Stimulated activated CD4-positive, alpha-beta T cell treated with anti-CD3 and anti-CD28 coated beads, Interleukin-2, amount 100 ng/mL, for 4 hours (primary cell): ENCODE data around the gene CIAPIN1.

Source experiments
- DNase-seq: peaks from one replicate; pipeline ENCODE4 v3.0.0-alpha.2; 2020; ENCODE audit warnings: low read depth

Gene CIAPIN1

DNA sequence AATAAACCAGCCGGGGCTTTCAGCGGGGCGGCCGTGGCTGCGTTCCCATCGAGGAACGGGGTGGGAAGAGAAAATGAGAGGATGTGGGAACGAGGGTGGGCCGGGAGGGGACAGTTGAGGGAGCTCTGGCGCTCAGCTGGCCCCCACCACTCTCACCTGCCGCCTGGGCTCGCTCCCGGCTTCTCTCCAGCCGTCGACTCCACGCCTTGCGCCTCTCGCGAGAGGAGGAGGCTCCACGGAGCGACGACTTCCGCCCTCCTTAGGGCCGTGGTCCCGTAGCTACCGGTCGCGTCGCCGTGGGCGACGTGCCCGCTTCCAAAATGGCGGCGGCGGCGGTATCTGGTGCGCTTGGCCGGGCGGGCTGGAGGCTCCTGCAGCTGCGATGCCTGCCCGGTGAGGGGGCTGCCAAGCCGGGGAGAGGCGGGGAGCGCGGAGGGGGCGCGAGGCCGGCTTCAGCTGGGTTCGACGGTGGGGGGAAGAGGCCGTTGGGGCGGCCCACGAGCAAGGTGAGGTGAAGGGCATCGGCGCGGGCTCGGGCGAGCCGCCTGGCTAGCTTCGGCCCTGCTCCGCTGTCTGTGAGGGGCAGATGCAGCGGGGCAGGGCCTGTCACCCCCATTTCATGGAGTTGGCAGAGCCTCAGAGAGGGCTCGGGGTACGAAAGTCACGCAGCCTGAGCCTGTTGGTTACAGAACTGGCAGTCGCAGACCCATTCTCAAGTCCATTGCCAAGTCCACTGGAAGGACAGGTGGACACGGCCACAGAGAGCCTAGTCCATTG is at the start of gene CIAPIN1, which contains the start of gene COQ9:
Gene CIAPIN1 (minus strand): TSS at position 200 of the 777 bp plus-strand sequence. CDS start 6,457 bp downstream, outside the sequence.
Gene COQ9 (plus strand): TSS at position 294 of the 777 bp plus-strand sequence. CDS start 27 bp downstream, at position 321.
- peak; percentile 93 for DNase-seq

DNA sequence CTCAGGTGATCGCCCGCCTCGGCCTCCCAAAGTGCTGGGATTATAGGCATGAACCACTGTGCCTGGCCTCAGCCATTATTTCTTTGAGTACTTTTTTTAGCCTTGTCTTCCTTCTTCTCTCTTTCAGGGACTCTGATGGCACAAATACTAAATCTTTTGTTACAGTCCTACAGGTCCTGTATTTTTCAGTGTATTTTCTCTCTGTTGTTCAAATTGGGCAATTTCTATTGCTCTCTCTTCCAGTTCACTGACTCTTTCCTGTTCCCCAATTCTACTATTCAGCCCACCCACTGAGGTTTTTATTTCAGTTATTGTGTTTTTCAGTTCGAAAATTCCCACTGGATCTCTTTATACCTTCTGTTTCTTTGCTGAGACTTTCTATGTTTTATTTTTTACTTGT is 46.6 kb upstream of the CIAPIN1 start:
- DNase-seq = no peak

DNA sequence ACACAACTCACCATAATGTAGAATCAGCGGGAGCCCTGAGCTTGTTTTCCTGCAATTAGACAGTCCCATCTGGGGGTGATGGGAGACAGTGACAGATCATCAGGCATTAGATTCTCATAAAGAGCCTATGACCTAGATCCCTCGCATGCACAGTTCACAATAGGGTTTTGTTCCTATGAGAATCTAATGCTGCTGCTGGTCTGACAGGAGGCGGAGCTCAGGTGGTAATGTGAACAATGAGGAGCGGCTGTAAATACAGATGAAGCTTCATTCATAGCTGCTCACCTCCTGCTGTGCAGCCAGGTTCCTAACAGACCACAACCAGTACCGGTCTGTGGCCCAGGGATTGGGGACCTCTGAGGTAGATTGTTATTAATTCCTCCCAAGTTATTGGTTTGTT is 42.0 kb upstream of the CIAPIN1 start:
- DNase-seq = no peak

DNA sequence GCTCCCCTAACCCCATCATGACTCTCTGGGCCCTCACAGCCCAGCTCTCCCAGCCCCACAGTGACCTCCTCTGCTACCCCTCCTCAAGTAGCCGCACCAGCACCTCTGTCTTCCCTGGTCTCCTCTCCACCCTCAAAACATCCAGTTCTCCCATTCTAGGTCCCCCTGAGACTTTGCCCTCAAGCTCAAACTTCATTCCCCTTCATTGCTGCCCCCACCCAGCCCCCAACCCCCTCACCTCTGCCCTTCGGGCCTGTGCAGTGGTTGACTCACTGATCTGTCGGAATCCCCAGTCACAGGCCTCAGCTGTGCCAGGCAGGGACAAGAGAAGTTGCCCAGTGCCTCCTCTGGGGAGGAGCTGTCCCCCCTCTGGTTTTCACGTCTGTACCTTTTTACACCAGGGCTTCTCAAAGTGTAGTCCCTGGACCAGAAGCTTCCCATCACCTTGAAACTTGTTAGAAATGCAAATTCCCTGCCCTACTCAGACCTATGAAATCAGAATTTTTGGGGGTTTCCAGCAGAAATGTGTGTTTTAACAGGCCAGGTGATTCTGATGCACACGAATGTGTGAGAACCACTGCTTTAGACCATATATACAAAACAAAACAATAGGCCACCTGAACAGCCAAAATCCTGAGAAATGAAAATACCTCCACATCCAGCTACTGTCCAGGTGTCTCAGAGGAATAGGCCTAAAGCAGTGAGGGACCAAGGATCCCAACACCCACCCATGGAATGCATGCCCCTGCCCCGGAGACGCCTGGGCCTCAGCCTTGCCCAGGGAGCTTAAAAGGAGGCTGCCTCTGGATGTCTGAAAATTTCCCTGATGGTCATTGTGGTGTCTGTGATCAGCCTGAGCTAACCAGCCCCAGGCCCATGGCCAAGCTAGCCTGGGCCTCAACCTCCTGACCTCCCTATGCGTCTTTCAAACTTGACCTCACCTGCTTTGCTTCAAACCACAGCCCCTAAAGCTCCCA is 40.0 kb upstream of the CIAPIN1 start:
- no peak for DNase-seq

DNA sequence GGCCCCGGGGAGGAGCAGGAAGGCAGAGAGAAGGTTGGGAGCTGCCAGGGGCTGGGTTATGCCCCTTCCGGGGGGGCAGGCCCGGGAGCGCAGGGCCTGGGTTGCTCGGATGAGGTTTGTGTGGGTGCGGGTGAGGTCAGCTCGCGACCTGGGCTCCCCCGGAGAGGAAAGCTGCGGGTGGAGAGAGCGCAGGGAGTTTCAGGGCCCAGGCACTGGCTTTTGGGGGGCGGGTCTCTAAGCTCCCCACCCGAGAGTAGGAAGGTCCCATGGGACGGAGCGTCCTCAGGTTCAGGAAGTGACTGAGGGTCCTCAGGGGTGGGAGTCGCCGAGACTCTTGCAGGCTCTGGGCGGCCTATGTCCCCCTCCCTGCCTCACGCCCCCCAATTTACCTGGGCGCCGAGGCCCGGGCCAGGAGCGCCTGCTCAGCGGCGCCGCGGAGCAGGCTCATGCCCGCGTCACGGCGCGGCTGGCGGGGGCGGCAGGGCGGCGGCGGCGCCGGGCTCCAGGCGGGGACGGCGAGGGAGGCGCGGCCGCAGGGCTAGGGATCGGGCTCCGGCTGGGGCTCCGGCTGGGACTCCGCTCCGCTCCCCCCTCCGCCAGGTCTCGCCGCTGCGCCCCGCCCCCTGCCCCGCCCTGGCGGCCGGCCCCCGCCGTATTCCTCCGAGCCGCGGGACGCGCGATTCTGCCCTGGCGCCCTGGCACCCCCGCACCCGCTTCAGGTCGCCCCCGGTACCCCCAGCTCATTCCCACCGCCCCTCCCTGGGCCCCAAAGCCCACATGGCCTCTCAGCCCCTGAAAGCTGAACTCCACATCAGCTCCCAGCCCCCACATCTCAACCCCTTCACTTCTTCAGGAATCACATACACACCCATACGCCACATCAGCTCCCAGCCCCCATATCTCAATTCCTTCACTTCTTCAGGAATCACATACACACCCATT is 39.0 kb upstream of the CIAPIN1 start, which contains the start of gene DOK4:
Gene DOK4 (minus strand): TSS at position 578 of the 942 bp plus-strand sequence. CDS start 6,986 bp downstream, outside the sequence.
- DNase-seq = peak; percentile 69

- DNase-seq = no peak
Observed at GRCh38 chr16:57485091-57485915, 38.1 kb upstream of the CIAPIN1 start.

DNA sequence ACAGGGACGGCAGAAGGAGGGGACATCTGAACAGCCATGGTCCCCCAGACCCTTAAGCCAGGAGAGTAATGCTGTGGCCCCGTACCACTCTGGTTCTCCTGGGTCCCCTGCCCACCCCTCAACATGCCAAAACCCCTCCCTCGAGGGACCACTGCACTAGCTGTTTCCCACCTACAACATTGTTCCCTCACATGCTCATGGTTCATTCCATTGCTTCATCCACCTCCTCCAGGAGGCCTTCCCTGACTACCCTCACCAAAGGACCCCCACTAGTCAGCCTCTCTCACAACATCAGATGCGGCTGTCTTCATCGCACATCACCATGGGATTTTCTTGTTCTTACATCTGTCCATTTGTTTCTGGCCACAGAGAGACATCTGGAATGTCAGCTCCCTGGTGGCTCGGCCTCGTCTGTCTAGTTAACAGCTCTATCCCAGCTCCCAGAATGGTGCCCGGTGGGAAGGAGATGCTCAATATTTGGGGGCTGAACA is 37.4 kb upstream of the CIAPIN1 start:
- no peak for DNase-seq

DNA sequence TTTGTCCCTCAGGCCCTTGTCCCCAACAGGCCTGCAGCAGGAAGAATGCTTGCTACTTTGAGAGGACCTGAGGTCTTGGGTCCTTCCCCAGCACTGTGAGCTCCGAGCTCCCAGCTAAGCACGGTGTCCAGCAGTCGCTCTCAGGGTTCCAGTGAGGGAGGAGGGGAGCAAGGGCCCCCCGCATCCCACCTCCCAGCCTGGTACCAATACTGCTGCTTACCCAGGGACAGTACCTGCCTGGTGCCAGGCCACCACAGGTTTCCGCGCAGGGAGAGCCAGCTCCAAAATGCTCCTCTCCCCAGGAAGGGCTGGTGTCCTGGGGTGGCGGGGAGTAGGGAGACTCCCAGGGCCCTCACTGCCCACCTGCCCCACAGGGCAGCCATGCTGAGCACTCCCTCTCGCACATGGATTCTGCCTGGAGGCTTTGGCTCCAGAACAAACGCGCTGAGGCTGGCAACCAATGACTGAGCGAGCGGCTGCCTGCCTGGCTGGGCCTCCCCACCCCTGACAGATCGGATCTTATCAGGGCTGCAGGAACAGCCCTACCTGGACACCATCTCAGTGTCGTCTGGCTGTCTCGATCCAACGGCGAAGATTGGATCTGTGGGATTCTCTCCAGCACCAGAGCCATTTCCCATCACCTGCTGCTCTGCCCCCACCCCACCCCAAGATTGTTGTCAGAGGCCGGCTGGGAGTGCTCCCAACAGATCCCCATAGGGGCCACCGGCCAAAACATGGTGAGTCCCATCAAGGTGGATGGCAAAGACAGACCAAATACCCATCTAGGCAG is 36.7 kb upstream of the CIAPIN1 start:
- no peak for DNase-seq

DNA sequence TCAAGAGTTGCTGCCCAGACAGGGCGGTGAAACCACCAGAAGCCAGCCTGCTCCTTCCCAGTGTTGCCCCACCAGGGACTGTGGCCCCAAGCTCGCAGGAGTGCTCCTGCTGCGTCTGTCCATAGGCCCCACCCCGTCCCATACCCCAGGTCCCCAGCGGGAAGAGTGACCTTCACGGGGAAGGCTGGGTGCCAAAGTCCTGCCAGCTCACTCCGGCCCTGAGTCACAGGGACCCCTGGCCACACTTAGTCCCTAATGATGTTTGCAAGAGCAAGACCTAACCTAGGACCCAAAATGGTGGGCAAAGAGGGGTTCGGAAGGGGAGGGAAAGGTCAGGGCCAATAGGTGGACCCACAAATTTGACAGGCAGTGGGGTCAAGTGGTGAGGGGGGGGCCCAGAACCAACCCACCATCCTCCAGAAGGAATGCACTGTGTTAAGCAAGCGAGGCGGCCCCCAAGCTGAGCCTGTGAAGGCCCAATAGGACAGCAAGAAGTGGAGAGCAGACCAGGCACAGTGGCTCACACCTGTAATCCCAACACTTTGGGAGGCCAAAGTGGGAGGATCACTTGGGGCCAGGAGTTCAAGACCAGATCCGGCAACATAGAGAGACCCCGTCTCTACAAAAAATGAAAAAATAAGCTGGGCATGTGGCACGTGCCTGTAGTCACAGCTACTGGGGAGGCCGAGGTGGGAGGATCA is 35.8 kb upstream of the CIAPIN1 start:
- DNase-seq = no peak

DNA sequence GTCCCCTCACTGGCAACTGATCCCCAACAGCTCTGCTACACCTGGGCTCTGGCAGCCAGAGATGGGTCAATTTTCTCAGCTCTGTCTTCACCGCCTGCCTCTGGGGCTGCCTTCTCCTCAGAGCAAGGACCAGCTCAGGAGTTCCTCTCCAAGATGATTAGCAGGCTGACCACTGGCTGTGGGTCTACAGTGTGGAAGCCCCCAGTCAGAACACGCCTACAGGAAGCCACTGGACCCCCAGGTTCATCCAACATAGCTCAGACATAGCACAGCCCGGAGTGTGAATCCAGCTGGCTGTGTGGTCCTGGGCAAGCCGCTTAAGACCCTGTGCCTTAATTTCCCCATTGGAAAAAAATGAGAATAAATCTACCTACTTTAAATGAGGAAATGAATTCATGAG is 34.2 kb upstream of the CIAPIN1 start:
- no peak for DNase-seq

DNA sequence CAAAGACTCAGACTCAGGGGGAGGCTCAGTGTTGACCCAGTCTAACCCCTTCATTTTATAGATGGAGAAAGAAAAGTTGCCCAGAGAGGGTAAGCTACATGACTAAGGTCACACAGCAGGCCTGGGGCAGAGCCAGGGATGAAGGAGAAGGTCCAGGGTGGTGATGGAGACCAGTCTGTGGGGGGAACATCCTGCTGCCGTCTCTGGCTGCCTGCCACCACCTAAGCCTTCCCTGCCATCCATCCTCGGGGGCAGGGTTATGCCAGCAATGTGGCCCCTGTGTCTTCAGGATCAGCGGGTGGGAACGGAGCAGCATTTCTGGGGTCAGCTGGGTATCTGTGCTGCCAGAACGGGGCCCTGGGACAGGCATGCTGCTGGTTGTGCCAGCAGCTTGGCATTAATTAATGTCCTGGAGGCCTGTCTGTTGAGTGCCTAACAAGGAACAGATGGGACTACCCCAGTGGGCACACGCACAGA is 33.6 kb upstream of the CIAPIN1 start:
- DNase-seq = no peak

GRCh38 chr16:57479976-57480753 is 33.0 kb upstream of the CIAPIN1 start:
- DNase-seq = no peak

- DNase-seq = no peak
Observed at GRCh38 chr16:57479205-57479975, 32.2 kb upstream of the CIAPIN1 start.

GRCh38 chr16:57478396-57479204 is 31.4 kb upstream of the CIAPIN1 start:
- DNase-seq = no peak

DNA sequence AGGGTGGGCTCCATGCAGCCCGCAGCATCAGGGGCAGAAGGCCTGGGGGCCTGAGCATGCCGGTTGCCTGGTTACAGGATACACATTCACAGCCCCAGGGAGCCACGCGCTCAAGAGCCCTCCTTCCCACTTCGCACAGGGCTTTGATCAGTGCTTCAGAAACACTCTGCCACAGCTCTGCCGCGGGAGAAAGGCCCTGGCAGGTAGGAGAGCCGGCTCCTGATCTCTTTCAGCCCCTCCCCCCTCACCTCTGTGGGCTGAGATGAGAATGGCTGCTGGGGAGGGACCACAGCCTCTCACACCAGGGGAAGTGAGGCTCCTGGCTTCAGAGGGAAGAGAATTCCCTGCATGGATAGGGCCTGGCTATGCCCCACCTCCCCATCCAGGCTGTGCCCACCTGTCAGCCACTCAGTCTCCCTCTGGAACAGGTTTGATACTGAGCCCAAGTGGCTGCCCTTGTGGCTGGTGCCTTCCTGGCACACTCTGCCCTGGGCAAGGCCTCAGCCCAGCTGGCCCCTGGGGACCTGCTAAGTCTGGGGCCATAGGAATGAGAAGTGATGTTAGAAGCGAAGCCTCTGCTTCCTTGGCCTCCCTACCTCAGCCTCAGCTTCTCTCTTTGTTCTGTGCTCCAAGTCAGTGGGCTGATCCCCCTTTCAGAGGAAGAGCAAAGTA is 30.5 kb upstream of the CIAPIN1 start:
- DNase-seq = no peak
